ENCODE measurements around the gene PODN.

The PODN gene

GRCh38 chr1:53133261-53134041, 71.4 kb downstream of the PODN start:
- no peak for DNase-seq (ENCODE audit: low spot score)

- peak; percentile 19 for DNase-seq (ENCODE audit: low spot score)
Observed at GRCh38 chr1:53134042-53134485, 72.1 kb downstream of the PODN start.
